Globus pallidus (tissue), 1 donor: ENCODE results near the gene ALPK1.
"Not testable (repeated sequence)": the region's sequence is repeated elsewhere in the genome, so short reads cannot be mapped to it uniquely, and the experiment has no call there.

Experiments
- DNase-seq: peaks from one replicate; pipeline ENCODE4 v3.0.0-alpha.2; 2015; ENCODE audit warnings: low spot score

ALPK1 gene

DNA sequence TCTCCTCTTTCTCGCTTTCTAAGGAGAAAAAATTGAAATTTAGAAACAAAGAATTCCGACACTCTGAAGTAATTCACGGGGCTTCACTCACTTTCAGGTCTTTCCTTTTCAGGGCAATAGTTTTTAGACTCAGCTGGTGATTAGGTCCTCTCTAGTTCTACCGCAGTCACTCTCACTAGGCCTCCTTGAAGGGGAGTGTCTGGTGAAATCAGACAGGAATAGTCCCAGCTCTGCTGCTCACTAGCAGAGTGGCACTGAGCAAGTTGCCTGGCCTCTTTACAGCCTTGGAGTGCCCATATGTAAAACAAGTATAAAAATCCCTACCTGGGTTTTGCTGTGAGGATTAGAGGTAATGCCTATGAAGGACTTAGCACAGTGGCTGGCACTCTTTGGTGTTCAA lies 154.7 kb downstream of the ALPK1 start:
- no peak for DNase-seq

DNA sequence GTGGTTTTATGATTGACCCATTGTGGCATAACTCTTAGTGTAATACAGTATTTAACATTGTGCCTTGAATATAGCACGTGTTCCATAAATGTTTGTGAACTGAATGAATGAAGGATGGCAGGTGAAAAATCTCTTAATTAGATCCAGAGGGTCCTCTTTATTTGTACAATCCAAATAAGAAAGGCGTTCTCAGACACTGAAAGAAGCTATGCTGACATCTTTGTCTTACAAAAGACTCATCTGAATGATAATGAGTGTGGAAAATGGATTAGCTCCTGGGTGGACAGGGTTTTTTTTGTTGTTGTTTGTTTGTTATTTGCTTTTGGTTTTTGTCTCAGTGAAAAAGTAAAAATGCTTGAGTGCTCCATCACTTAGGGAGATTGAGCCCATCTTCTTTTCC lies 156.2 kb downstream of the ALPK1 start:
- DNase-seq: no peak

DNA sequence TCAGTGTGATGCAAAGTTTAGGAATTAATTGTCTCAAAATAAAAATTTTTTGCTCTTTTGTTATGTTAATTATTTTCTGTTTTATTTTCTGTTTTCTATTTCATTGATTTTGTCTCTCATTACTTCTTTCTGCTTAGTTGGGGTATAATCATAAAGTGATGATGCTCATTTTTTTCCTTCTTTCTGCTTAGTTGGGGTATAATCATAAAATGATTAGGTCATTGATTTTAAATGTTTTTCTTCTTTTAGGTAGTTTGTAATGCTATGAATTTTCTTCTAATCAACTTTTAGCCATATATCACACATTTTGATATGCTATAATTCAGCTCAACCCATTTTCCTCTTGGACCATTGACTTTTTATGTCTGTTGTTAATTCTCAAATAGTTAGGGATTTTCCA lies 175.1 kb downstream of the ALPK1 start:
- DNase-seq: no peak

DNA sequence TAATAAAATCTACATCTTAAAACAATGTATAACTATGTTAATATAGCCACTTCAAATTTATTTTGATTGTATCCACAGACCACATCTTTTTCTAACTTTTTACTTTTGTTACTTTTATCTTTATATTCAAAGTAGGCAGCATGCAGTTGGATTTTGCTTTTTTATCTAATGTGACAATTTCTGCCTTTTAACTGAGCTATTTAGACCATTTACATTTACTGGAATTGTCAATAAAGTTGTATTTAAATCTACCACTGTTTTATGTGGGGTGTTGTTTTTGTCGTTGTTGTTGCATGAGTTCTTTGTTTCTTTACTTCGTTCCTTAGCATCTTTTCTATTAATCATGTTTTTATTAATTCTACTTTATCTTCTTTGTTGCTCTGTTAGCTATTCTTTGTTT lies 176.8 kb downstream of the ALPK1 start:
- DNase-seq: no peak

DNA sequence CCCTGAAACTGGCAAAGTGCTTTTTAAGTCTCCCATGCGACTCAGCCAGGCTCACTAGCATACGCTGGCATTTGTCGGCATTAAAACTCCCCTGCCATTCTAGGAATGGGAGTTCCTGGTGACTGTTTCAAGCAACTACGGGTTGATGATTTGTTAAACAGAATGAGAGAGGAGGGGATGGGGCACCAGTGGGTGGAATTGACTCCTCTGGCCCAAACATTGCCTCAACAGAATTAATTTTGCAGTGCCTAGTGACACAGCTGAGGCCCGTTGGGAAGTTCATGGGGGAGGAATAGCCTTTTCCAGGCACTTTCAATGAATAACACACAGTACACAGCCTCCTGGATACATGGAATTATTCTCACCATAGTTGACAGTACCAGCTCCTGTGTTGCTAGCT lies 188.8 kb downstream of the ALPK1 start:
- no peak for DNase-seq

DNA sequence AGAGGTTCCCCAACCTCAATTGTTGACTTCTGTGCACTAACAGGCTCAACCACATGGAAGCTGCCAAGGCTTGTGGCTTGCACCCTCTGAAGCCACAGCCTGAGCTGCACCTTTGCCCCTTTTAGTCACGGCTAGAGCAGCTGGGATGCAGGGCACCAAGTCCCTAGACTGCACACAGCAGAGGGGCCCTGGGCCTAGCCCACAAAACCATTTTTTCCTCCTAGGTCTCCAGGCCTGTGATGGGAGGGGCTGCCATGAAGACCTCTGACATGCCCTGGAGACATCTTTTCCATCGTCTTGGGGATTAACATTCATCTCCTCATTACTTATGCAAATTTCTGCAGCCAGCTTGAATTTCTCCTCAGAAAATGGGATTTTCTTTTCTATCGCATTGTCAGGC lies 193.6 kb downstream of the ALPK1 start:
- DNase-seq: not testable (repeated sequence)
